SK-N-SH (cell line): Measurements from ENCODE around the gene SIGLEC10. TPM values are rescaled to one million over a fixed set of nuclear protein-coding genes. Genes with fewer than 3 reads are reported as not detected.

Experiments used
- CTCF ChIA-PET: fragments of 300-600, 350-600 bp; formaldehyde crosslinking; extraction: SDS; loops from one replicate; lab custom pipeline; 2021; lab: Yijun Ruan, JAX
- POLR2A ChIA-PET: fragments of 350-600 bp; sonication (Branson Sonifier 250); formaldehyde crosslinking; extraction: SDS; loops from one replicate; lab custom pipeline; 2020; ENCODE audit warnings: antibody characterized with exemption, inconsistent platforms; lab: Yijun Ruan, JAX
- DNase-seq: peaks from one replicate; pipeline ENCODE4 v3.0.0; 2012
- H2AFZ ChIP-seq: fragments of 200-600 bp; sonication (generic); 2 replicates; pipeline ENCODE4 v1.8.1; 2016; ENCODE audit warnings: antibody characterized with exemption, mild to moderate bottlenecking, low read depth
- H3F3A ChIP-seq: fragments of 200-600 bp; sonication (generic); replicated peaks from 2 replicates; pipeline ENCODE3; 2016; ENCODE audit warnings: antibody characterized with exemption, mild to moderate bottlenecking; ENCODE audit not compliant: insufficient read depth
- H3K27ac ChIP-seq, 2 experiments: fragments of 200-500 bp in 1 of 2; fragments of 200-600 bp in 1 of 2; sonication (Bioruptor generic) in 1 of 2; sonication (generic), shearing (Covaris generic) in 1 of 2; 2 replicates each; pipeline versions ENCODE4 v1.5.1 to v1.6.1; 2014 to 2016; ENCODE audit warnings: low read depth in 2 of 2, inconsistent platforms in 1 of 2, low read length in 1 of 2, mild to moderate bottlenecking in 1 of 2, mixed read lengths in 1 of 2
- H3K27me3 ChIP-seq: fragments of 200-600 bp; sonication (generic), shearing (Covaris generic); 2 replicates; pipeline ENCODE4 v1.6.1; 2016; ENCODE audit warnings: mixed run types; ENCODE audit not compliant: insufficient read depth
- H3K36me3 ChIP-seq, 2 experiments: fragments of 200-500 bp in 1 of 2; fragments of 200-600 bp in 1 of 2; sonication (Bioruptor generic) in 1 of 2; sonication (generic) in 1 of 2; replicated peaks in 1 of 2; 2 replicates each; pipeline versions ENCODE3 to v1.5.1; 2014 to 2016; ENCODE audit warnings: low read length in 1 of 2, mild to moderate bottlenecking in 1 of 2; ENCODE audit not compliant: insufficient read depth in 2 of 2, control insufficient read depth in 1 of 2
- H3K4me1 ChIP-seq, 2 experiments: fragments of 200-500 bp in 1 of 2; fragments of 200-600 bp in 1 of 2; sonication (Bioruptor generic) in 1 of 2; sonication (generic), shearing (Covaris generic) in 1 of 2; 2 replicates each; pipeline versions ENCODE4 v1.5.1 to v1.6.1; 2014 to 2016; ENCODE audit warnings: low read depth in 1 of 2, low read length in 1 of 2, mixed run types in 1 of 2; ENCODE audit not compliant: insufficient read depth in 2 of 2, control insufficient read depth in 1 of 2
- H3K4me2 ChIP-seq: fragments of 200-600 bp; sonication (generic), shearing (Covaris generic); 2 replicates; pipeline ENCODE4 v1.6.1; 2017; ENCODE audit warnings: mixed run types
- H3K4me3 ChIP-seq, 2 experiments: fragments of 200-500 bp in 1 of 2; fragments of 200-600 bp in 1 of 2; sonication (Bioruptor generic) in 1 of 2; sonication (generic), shearing (Covaris generic) in 1 of 2; 2 replicates each; pipeline versions ENCODE4 v1.5.1 to v1.8.1; 2014 to 2016; ENCODE audit warnings: low read depth in 2 of 2, inconsistent platforms in 1 of 2, low read length in 1 of 2, mild to moderate bottlenecking in 1 of 2, mixed read lengths in 1 of 2, moderate library complexity in 1 of 2
- H3K79me2 ChIP-seq: fragments of 200-600 bp; sonication (generic); 2 replicates; pipeline ENCODE4 v1.8.1; 2017; ENCODE audit warnings: mild to moderate bottlenecking; ENCODE audit not compliant: insufficient read depth
- H3K9ac ChIP-seq: fragments of 200-600 bp; sonication (generic); 2 replicates; pipeline ENCODE4 v1.6.1; 2017; ENCODE audit warnings: mixed run types
- H3K9me2 ChIP-seq: fragments of 200-600 bp; sonication (generic); 2 replicates; pipeline ENCODE4 v1.6.1; 2017; ENCODE audit warnings: mixed run types
- H3K9me3 ChIP-seq: fragments of 200-600 bp; sonication (generic); 2 replicates; pipeline ENCODE4 v1.6.1; 2017; ENCODE audit warnings: mixed run types, mild to moderate bottlenecking, moderate library complexity
- H4K20me1 ChIP-seq: fragments of 200-600 bp; sonication (generic); 2 replicates; pipeline ENCODE4 v1.6.1; 2017; ENCODE audit warnings: mild to moderate bottlenecking, mixed run types; ENCODE audit not compliant: insufficient read depth
- FOSL2 ChIP-seq: IDR thresholded peaks from 2 replicates; pipeline ENCODE4 v1.4.0; 2012; ENCODE audit warnings: low read depth, mild to moderate bottlenecking, moderate library complexity, borderline replicate concordance
- FOXM1 ChIP-seq: IDR thresholded peaks from 2 replicates; pipeline ENCODE4 v1.4.0; 2012; ENCODE audit warnings: low read depth, mild to moderate bottlenecking
- GABPA ChIP-seq: IDR thresholded peaks from 2 replicates; pipeline ENCODE4 v1.4.0; 2012; ENCODE audit warnings: low read depth, mild to moderate bottlenecking
- MEF2A ChIP-seq: IDR thresholded peaks from 2 replicates; pipeline ENCODE4 v1.4.0; 2012; ENCODE audit warnings: low read depth, borderline replicate concordance
- RCOR1 ChIP-seq: fragments of 150-350 bp; IDR thresholded peaks from 2 replicates; pipeline ENCODE4 v1.6.1; 2017; ENCODE audit warnings: antibody characterized with exemption, low read length
- SIN3A ChIP-seq: IDR thresholded peaks from 2 replicates; pipeline ENCODE4 v1.6.1; 2012; ENCODE audit warnings: low read depth, mild to moderate bottlenecking, low read length, moderate library complexity, borderline replicate concordance
- SMC3 ChIP-seq: IDR thresholded peaks from 2 replicates; pipeline ENCODE4 v1.6.1; 2012; ENCODE audit warnings: low read depth, low read length, improper control_type of control experiment
- TAF1 ChIP-seq: IDR thresholded peaks from 2 replicates; pipeline ENCODE4 v1.6.1; 2012; ENCODE audit warnings: low read depth, mild to moderate bottlenecking, low read length, moderate library complexity, borderline replicate concordance
- TCF12 ChIP-seq: IDR thresholded peaks from 2 replicates; pipeline ENCODE4 v1.4.0; 2012
- TEAD4 ChIP-seq: IDR thresholded peaks from 2 replicates; pipeline ENCODE4 v1.4.0; 2012; ENCODE audit warnings: mild to moderate bottlenecking, borderline replicate concordance; ENCODE audit not compliant: insufficient read depth
- WGBS: methylation state at CpG from one replicate; pipeline ENCODE4 v1.1.6; 2017; ENCODE audit warnings: low lambda C conversion rate; 5-methylcytosine and 5-hydroxymethylcytosine counted together
- polyA plus RNA-seq, 3 experiments: library from polyadenylated mRNA; depleted of rRNA; stranded (reverse); fragments of >200 nt; gene quantifications; 2 replicates each; pipeline ENCODE4 v1.2.3, GENCODE V29; 2012
- TF ChIP-seq, protein P1 (sequence below): IDR thresholded peaks from 2 replicates; pipeline ENCODE4 v1.4.0; 2012; ENCODE audit warnings: low read depth
- TF ChIP-seq, protein P2 (sequence below): fragments of 200-600 bp; sonication (generic); IDR thresholded peaks from 2 replicates; pipeline ENCODE4 v1.6.1; 2017; ENCODE audit warnings: antibody characterized with exemption, mild to moderate bottlenecking, moderate library complexity
- TF ChIP-seq, protein P3 (sequence below): IDR thresholded peaks from 2 replicates; pipeline ENCODE4 v1.4.0; 2012; ENCODE audit warnings: low read depth, borderline replicate concordance

Gene SIGLEC10
- polyA plus RNA-seq, 1 of the 3 experiments (the other 2 are of a cell fraction): not detected

DNA sequence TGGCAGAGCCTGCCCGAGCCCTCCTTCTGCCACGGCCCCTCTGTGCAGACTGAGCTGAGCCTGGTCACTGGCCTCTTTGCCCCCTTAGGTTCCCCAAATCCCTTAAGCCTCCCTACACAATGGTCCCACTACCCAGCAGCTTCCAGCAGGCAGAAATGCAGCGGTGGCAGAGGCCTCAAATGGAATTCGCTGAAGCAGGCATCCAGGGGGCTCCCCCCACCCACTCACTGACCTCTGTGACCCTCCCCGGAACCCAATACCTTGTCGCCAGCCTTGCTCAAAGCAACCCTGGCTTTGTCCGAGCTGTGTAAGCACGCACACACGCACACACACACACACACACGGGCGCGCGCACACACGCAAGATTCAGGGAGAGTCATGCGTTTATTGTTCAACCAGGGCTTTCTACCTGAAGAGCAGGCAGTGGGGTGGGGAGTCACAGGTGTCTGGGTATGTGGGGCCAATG lies 29.5 kb downstream of the SIGLEC10 start, which contains the start of gene LIM2:
Gene LIM2, minus strand, starts transcription at position 51 of the 466 bp plus-strand sequence. CDS start 531 bp downstream, outside the sequence.
- WGBS: 81% methylated on average over 12 of the region's 15 CpGs
- Histone ChIP-seq H3K79me2 (no peaks in the 10 kb centered on the region), H3K4me1 (no peaks in the 10 kb centered on the region), H3K9ac (no peak within 1 kb of the TSS), H3K27me3 (no peaks in the 10 kb centered on the region), H3K9me3 (no peaks in the 10 kb centered on the region), H4K20me1 (no peaks in the 10 kb centered on the region), H3K27ac (no peak within 1 kb of the TSS), H3K4me3 (no peak within 1 kb of the TSS), H3K9me2 (no peaks in the 10 kb centered on the region), H3K4me2 (no peak within 1 kb of the TSS), H3K36me3 (no peaks in the 10 kb centered on the region), H3F3A (no peaks in the 10 kb centered on the region), H2AFZ (no peak within 1 kb of the TSS)
- no peak for TF ChIP-seq TAF1
- no peak for TF ChIP-seq MEF2A
- no peak for TF ChIP-seq SMC3
- TF ChIP-seq TCF12: no peak
- TF ChIP-seq, protein P1, sequence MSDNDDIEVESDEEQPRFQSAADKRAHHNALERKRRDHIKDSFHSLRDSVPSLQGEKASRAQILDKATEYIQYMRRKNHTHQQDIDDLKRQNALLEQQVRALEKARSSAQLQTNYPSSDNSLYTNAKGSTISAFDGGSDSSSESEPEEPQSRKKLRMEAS: no peak
- TF ChIP-seq TEAD4: no peak
- TF ChIP-seq RCOR1: no peak
- TF ChIP-seq, protein P2, sequence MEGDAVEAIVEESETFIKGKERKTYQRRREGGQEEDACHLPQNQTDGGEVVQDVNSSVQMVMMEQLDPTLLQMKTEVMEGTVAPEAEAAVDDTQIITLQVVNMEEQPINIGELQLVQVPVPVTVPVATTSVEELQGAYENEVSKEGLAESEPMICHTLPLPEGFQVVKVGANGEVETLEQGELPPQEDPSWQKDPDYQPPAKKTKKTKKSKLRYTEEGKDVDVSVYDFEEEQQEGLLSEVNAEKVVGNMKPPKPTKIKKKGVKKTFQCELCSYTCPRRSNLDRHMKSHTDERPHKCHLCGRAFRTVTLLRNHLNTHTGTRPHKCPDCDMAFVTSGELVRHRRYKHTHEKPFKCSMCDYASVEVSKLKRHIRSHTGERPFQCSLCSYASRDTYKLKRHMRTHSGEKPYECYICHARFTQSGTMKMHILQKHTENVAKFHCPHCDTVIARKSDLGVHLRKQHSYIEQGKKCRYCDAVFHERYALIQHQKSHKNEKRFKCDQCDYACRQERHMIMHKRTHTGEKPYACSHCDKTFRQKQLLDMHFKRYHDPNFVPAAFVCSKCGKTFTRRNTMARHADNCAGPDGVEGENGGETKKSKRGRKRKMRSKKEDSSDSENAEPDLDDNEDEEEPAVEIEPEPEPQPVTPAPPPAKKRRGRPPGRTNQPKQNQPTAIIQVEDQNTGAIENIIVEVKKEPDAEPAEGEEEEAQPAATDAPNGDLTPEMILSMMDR: no peak
- no peak for TF ChIP-seq FOSL2
- DNase-seq: no peak
- CTCF ChIA-PET: interaction anchor here (0.6 to 2.5 kb wide), 3 partner anchors 10 to 273 kb away, joined by 3 to 10 read pairs (median 3); no protein-coding TSS in a partner anchor
- POLR2A ChIA-PET: no interaction called here

DNA sequence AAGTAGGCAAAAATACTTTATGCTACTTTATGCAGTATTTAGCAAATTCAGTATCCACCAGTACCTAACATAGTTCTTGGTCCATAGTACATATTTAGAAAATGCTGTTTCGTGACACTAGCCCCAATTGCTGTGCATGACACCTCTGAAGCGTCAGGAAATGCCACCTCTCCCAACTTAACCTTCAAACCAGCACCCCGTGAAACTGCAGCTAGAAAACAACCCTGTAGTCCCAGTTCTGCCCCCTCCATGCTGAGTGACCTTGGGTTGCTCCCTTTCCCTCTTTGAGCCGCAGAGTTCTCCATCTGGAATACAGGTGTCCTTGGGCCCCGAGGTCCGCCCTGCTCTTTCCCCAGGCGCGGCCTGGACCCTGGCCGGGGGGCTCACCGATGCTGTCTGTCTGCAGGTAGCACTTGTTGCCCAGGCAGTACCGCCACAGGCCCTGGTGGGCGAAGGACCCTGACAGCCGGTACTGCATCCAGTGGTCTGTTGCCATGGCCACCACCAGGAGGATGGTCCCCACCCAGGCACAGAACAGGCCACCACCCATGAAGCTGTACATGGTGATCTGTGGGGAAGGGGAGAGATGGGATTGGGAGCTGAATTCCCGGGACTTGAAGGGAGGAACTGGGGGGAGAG lies 30.4 kb downstream of the SIGLEC10 start:
- H3K36me3 ChIP-seq: no peaks in the 10 kb centered on the region
- ChIA-PET POLR2A (no interaction called here), CTCF (interaction anchor here (1.5 to 2.5 kb wide), 2 partner anchors 11 to 274 kb away, joined by 3 to 10 read pairs; no protein-coding TSS in a partner anchor)
- no peaks in the 10 kb centered on the region for H4K20me1 ChIP-seq
- H3K4me2 ChIP-seq: no peak overlapping the region
- no peaks in the 10 kb centered on the region for H3K9me3 ChIP-seq
- no peaks in the 10 kb centered on the region for H3K27me3 ChIP-seq
- H3K9ac ChIP-seq: no peak overlapping the region
- H3K4me1 ChIP-seq: no peaks in the 10 kb centered on the region
- H3K79me2 ChIP-seq: no peaks in the 10 kb centered on the region
- H2AFZ ChIP-seq: no peak overlapping the region
- WGBS: 57% methylated on average over 7 of the region's 14 CpGs
- H3F3A ChIP-seq: no peaks in the 10 kb centered on the region
- no peak overlapping the region for H3K4me3 ChIP-seq
- H3K9me2 ChIP-seq: no peaks in the 10 kb centered on the region
- TF ChIP-seq GABPA (no peak), SIN3A (no peak), RCOR1 (no peak), MEF2A (no peak), SMC3 (no peak), FOXM1 (no peak)
- TF ChIP-seq, protein P3, sequence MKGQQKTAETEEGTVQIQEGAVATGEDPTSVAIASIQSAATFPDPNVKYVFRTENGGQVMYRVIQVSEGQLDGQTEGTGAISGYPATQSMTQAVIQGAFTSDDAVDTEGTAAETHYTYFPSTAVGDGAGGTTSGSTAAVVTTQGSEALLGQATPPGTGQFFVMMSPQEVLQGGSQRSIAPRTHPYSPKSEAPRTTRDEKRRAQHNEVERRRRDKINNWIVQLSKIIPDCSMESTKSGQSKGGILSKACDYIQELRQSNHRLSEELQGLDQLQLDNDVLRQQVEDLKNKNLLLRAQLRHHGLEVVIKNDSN: no peak
- no peak for DNase-seq
- H3K27ac ChIP-seq: no peak overlapping the region
